ENCODE measurements around the gene HACD2.
A peak's percentile ranks its signal among the peaks of the same experiment; 100 is the strongest.

The HACD2 gene

DNA sequence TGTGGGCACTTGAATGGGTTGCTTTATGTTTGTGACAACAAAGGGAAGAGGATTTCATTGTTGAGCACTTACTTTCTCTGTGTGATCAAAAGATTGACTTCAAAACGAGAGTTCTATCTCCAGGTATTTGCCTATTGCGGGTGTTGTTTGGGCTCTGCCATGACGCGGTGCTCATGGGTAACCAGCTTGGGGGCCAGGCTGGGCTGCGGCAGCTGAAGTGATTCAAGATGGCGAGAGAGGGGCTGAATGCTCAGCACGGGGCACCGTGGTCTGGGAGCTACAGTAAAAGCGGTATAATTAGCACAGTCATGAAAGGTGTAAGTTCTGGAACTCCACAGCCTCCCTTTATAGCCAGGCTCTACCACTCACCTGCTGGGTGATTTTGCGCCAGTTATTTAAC is 105.0 kb downstream of the HACD2 start:
- DNase-seq, result no peak

DNA sequence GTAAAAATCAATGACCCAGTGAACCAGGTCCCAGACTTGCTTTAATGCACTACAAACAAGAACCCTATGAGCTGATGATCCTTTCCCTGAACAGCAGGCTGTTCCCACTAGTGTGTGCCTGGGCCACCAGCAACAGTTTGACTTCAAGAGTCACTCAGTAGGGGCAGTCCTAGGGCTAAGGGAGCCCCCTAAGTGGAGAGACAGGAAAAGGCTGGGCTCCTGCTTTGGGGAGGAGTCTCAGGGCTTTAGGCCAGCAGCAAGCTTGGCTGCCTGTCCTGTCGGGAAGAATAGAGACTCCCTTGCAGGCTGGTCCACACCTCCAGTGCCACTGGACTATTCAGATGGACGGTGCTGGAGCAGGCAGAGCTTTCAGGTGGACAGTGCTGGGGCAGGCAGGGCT is 106.5 kb downstream of the HACD2 start:
- no peak for DNase-seq

DNA sequence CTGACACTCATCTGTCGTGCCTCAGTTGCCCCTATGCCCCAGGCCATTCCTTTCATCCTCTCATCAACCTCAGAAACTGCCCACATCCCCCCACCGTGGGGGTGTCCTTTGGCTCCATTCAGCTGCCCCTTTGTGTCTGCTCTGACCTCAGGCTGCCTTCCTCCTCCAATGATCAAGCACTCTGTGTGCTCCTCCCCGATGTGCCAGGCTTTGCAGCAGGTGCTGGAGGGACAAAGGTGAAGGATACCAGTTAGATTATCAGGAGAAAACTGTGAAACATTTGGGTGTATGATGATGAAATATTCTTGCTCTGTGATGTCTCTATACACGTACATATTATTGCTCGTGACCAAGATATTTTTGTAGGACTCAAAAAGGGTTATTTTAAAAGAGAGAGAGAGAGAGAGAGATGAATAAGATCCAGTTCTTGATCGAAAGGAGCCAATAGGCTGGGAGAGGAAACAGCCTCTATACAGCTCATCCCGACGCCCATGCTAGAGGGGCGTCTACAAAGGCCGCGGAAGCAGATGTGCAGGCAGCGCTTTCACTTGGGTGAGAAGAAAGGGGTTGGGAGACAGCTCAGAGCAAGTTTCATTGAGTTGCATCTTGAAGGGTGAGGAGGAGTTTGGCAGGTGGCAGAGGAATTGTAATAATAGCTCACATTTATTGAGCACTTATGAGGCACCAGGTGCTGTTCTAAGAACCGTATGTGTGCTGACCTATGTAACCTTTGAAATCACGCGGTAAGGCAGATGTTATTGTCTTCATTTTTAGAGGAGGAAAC is 107.7 kb downstream of the HACD2 start:
- peak; percentile 20 for DNase-seq

DNA sequence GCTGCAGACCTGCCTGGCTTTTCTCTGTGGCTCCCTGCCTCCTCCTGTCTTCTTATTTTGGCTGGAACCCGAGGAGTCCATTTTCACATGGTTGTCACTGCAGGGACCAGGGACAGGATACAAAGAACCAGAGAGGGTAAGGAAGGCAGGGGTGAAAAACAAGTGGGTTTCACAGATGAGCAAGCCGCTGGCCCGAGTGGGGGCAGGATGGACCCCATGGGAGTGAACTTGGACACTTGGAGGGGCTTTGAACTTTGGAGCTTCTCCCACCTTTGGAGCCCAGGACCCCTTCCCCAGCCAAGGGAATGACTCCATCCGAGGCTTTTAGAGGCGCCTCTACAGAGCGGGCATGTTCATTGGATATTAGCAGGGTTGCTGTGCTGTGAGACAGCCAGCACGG is 109.1 kb downstream of the HACD2 start:
- no peak for DNase-seq

DNA sequence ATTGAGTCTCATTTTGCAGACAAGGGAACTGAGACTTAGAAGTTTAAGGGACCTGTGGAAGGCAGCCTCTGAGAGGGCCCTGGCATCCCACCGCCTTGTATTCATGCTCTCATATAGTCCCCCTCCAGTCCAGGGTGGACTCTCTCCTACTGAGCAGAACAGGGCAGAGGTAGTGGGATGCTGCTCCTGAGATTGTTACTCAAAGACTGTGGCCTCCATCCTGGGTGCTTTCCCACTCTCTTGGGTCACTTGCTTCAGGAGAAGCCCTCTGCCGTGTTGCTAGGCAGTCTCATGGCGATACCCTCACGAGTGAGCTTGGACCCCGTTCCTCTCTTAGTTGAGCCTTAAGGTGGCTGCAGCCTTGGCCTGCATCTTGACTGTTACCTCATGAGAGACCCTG is 113.7 kb downstream of the HACD2 start:
- no peak for DNase-seq

DNA sequence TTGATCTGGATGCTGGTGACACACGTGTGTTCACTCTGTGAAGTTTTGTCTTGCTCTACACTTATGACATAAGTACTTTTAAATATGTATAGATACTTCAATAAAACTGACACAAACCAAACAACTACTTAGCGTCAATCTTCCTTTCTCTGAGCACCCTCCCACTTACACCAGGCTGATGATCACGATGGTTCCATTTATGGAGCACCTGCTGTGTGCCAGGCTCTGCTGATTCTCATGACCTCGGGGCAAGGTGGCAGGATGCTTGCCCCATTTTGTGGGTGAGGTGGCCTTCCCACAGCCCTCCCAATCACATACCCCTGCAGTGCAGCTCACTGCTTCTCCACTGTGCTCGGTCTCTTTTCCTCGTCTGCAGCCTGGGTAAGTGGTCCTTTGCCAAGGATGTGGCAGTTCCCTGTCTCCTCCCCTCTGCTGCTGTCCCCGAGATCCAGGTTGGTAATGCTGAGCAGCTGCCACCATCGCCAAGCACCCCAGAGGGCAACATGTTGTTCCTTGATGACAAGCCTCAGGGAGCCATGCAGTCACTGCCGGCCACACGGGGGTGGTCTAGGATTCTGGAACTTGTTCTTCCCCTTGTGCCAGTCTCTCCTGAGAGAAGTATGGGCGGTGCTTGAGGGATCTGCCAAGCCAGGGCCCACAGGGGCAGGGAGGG is 115.4 kb downstream of the HACD2 start:
- no peak for DNase-seq

DNA sequence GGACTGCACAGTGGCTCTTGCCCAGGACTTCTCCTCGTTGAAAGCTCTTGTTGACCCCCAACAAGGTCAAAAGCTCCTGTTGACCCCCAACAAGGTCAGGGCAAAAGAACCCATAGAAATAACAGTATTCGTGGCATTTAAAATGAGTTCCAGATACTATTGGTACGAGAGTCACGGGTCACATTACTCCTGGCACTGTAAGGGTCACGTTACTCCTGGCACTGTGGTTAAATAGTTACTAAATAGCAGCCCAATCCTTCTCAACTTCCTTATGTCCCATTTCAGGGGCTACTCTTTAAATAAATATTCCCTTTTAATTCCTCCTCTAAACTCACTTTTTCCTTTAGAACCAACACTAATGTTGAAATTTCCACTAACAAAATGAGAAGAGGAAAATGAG is 117.8 kb downstream of the HACD2 start:
- no peak for DNase-seq

DNA sequence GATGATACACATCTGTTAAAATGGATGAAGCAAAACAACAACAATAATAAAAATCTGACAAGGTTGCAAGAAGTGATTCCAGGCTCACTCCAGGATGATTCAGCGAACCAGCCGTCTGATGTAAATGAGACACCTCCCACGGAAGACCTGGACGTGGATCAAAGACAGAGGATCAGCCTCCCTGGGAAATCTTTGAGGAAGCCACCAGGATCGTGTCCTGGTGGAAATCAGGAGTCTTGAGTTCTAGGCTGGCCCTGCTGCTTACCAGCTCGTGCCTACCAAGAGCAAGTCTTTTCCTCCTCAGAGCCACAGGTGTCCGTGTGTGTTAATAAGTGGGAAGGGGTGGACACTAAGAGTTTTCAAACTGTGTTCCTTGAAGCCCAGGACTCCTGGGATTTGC is 120.6 kb downstream of the HACD2 start:
- DNase-seq, result no peak

DNA sequence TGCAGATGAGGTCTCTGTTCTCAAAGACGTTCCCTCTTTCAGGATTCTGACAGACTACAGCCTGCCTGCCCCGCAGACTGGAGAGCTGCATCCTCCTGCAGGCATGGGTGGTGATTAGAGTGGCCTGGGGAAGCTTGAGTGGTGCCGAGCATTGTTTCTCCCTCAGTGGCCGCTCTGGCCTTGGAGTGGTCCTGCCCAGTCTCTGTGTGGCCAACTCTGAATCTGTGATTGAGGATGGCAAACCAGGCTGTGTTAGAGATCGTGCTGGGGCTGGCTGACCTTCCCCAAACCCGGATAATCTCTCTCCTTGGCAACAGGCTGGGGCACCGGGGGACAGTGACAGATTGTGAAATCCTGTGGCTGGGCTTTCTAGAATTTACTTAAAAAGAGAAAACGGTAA is 125.0 kb downstream of the HACD2 start:
- DNase-seq, result no peak

DNA sequence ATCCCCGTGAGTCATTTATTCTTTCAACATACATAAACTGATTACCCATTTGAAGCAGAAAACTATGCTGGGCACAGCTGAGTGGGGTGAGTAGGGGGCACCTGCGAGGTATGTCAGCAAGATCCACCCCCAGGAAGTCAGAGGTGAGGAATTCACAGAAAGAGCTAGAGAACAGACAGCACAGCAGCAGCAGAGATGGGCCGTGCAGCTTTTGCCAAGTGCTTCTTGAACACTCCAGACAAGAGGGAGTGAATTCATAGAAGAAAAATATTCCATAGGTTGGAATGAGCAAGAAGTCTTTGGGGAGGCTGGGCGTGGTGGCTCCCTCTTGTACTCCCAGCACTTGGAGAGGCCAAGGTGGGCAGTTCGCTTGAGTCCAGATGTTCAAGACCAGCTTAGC is 126.6 kb downstream of the HACD2 start:
- no peak for DNase-seq

DNA sequence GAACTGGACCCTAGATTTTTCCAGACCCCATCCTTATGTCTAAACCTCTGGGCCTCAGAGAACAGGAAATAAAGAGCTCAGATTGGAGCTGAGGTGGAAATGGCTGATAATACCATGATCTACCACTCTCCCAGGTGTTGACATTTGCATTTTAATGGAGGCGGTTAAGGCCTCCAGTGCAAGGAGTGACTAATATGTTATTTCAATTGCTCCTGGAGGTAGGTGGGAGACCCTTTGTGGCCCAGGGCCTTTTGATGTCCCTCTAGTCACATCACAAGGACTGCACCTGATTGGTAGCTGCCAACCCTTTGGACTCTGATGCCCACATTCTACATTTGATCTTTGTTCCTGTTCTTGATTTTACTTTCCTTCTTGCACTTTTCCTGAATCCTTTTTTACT is 127.0 kb downstream of the HACD2 start:
- DNase-seq, result no peak

DNA sequence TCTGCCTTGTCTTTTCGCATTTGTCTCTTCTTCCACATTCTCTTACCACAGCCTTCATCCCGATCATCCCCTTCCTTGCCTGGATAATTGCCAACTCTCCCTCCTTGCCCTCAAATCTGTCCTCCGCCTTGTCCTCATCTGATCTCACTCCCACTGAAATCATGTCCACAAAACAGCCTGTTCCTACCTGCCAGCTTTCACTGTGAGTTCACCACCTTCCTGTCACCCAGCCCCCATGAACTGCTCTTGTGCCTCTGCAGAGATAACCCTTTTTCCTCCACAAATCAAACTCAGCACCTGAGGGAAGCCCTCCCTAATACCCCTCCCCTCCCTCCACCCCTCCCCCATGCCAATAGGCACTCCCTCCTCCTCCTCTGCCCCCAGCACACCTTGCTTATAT is 131.2 kb downstream of the HACD2 start:
- DNase-seq, result no peak

DNA sequence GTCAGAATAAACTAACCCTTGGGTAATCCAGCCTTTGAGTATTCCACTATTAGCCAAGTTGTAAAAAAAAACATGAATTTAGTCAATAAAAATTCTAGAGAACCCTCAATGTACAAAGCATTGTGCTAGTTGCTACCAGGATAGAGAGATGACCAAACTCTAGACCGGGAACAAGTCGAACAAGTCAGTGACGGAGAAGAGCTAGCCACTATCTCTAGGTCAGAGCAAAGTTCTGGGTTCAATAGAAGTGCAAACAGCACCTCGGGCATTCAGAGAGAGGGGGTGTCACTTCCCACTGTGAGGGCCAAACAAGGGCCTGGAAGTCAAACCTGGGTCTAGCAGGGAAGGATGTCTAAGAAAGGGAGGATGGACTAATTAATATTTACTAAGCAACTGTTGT is 133.7 kb downstream of the HACD2 start:
- DNase-seq, result no peak

DNA sequence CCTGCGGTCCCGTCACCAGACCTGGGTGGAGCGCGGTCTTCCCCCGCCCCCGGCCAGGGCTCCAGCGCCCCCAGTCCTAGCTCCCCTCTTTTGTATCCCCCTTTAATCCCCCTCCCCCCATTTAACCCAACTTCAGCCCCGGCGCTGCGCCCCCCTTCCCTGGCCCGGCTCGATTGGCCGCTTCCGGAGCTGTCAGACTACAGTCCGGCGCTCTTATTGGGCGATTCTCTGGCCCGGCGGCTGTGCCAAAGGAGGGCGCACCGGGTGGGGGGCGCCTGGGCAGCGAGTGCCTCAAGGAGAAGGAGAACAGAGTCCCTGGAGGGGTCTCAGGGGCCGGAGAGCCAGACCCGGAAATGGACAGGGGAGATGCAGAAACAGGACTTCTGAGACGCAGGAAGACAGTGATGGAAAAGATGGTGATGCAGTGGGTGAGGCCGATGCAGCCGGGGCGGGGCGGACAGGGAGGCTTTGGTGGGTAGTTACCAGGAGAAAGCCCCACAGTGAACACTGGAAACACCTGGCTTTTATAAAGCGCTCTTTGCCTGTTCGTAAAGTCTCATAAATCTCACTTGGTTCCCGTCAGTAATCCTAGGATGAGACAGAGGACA is 134.8 kb downstream of the HACD2 start:
- DNase-seq, result no peak

DNA sequence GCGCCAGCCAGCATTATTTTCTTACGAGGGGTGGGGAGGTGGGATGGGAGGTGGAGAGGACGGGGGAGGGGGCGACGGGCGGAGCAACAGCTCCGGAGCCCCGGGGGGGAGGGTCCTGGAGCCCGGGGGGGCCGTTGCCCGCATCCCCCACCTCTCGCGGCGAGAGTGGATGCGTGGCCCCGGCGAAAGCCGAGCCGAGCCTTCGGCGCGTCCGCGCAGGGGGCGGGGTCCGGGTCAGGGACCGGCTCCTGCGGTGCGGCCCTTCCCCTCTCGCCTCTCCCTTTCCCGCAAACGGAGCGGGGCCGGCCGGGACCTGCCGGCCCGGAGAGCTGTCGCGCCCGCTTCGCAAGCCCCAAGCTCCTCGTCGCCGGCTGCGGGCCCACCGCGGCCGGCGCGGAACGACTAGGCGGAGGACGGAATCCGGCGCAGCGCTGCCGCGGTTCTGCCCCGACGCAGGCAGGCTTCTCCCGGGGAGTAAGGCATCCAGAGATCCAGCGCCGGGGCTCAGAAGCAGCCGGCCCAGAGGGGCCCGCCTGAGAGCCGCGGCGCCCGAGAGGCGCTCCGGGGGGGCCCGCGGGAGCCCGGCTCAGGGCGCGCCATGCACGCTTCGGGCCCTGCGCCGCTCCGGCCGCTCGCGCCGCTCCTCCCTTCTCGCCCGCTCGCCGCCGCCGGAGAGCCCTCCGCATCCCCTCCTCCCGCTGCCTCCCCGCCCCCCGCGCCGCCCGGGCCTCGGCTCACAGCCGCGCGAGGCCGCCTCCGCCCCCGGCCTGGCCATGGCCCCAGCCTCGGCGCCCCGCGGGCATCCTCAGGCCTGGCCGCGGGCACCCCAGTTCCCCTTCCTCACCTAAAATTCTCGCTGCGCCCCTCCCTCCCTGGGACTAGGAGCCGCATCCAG is 135.5 kb downstream of the HACD2 start:
- no peak for DNase-seq

DNA sequence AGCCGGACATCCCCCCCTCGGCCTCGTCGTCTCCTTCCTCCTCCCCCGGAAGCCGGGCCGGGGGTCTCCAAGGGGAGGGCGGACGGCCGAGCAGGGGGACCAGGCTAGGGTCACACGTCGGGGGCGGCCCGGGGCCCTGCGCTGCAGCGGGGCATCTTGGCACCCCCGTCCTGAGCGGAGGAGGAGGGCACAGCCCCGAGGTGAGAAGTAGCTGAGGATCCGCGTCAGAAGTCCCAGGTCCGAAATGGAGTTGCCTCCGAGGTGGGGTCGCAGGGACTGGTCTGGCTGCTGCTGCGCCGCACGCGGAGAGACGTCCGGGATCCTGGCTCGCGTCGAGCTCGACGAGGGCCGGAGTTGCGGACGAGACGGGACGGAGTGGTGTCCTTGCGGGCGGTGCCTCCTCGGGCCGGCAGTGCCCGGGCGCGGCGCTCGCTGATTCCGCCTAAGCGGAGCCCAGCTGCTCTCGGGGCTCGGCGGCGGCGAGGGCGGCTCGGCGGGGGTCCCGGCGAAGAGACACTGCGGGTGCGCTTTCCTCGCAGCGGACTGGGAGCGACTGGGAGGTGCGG is 136.2 kb downstream of the HACD2 start, which contains the start of gene ADCY5:
Gene ADCY5, minus strand, starts transcription at position 555 of the 566 bp plus-strand sequence. Its CDS starts 545 bp downstream, at position 10.
- no peak for DNase-seq

DNA sequence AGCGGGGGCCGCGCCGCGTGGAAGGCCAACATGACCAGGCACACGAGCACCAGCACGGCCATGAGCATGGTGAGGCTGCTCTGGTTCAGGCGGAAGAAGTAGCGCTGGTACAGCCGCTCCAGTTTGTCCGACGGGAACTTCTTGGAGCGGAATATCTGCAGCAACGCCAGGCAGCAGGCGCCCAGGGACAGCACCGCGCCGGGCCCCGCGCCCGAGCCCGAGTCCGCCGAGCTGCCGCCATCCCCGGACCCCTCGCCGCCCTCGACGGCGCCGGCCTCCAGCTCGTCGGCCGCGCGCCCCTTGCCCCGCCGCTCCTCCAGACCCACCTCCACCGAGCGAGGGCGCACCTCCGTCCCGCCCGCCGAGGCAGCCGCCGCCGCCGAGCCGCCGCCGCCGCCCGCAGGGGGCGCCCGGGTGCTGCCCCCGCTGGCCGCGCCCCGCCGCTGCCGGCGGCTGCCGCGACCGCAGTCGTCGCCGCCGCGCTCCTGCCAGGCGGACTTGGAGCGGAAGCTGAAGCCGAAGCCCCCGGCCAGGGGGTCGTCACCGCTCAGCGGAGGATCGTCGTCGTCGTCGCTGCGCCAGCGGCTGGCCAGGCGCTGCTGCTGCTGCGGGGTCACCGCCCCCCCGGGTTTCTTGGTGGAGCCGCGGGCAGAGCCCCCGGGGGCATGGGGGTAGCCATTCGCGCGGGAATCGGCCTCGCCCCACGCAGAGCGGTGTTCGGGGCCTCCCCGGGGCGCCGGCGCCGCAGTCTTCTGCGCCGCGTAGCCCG is 136.9 kb downstream of the HACD2 start:
- DNase-seq, result no peak

DNA sequence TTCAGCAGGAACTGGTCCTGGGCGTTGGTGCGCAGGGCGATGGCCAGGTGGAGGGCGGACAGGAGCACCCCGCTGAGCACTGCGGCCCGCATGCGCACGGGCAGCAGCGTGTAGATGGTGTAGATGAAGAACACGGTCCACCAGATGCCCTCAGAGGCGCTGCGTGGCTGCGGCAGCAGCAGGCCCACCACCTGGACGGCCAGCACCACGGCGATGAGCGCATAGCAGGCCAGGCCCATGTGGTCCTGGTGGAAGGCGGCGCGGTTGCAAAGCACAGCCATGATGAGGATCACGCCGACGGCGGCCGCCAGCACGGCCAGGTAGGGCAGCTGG is 137.5 kb downstream of the HACD2 start:
- no peak for DNase-seq

DNA sequence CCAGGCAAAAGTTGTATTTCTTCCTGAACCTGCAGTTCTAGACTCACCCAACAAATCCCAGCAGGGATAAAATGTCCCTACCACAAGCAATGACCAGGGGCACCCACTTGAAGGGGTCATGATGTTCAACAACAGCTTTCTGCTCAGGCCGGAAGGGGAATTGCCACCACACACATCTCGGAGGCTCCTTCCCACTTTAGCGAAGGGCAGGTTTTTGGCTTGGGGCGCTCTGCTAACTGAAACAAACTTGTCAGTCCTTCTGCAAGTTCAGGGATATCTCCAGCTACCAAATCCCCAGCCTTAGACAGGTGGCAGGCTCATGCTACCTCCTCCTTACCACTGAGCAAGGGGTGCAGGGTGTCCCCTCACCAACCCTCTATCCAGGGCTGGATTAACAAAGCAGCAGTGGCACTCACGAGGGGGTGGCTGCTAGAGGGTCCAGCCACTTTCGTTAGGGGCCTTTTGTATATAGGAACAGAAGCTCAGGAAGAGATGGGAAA is 138.2 kb downstream of the HACD2 start:
- DNase-seq, result no peak

DNA sequence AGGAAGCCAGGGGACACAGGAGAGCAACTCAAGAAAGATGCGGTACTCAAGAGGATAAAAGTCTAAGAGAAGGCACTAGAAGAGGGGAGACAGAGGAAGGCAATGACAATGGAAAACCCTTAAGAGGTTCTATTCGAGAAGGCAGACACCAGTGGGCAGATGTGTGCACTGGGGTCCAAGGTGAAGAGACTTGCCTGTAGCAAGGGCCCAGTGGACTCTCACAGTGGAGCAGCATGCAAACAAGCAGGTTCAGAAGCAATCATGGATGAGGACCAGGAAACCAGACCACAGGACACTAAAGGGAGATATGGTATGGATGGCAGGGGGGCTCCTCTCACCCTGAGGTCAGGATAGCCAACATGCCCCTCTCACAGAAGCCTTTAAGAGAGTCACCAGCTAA is 138.6 kb downstream of the HACD2 start:
- no peak for DNase-seq

DNA sequence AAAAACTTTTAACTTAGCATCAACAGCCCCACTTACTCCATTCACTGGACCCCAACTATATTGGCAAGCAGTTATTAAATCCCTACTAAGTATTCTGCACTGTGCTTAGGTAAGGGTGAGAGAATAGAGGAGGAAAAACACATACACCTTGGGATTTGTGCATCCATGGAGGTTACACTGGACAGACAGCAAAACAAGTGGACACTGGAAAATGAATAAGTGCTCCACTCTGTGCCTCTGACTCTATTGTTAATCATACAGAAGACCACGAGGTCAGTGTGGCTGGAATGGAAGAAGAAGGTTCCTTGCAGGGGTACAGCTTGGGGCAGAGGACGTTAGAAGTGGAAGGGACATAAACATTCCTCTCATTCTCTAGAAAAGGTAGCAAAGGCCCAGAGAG is 139.2 kb downstream of the HACD2 start:
- no peak for DNase-seq

DNA sequence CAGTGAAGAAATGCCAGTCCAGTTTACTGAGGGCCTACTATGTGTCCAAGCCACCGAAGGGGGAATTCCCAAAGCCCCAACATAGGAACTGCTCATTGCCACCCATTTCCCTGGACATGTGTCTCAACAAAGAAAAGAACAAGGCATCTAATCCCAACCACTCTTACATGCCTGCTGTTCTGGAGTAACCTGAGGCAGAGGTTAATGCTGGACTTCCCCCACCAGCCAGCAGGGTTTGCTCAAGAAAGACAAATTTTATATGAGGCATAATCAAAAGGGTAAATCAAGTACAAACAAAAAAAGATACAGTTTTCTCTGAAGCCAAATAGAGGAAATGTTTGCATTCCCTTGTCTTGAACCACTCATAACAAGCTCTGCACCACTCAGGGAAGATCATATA is 140.1 kb downstream of the HACD2 start:
- no peak for DNase-seq
